ENCODE measurements around the gene INSYN2B. TPM values are rescaled to one million over a fixed set of nuclear protein-coding genes. Genes with fewer than 3 reads are reported as not detected.

Gene INSYN2B
- total RNA-seq, 4 donors from 2014 or later, result not detected

DNA sequence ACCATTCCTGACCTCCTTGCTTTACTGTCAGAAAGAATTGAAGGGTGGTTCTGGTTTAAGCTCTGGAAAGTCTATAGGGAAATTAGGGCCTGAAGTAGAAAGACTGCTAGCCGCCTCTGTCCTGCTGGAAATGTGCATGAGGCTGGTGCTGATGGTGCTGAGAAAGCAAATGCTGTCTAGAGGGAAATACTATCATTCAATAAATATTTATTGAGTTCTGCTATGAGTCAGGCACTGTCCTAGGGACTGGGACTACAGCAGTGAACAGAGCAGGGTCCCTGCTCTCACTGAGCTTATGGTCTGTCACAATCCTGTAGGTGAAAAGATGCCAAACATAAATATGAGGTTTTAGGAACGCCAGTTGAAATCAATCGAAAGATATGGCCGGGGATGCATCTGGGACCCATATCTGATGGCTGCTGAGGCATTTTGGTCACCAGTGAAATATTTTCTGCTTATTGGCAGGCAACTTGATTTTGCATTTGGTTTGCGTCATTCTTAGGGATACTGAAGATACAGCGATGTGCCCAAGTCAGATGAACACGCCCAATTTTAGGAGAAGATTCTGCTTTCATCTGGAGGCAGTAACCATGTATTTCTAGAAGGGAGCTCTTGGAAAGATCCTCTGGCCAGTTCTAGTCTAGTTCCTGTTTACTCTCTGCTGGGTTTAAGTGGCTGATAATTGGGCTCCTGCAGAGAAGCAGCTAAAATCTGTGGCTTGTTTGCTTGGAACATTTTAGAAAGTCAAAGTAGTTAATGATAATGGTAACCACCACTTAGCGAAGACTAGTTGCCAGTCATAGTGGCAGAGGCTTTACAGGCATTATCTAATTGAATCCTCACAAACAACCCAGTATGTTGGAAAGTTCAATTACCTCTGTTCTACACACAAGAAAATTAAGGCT is 73.3 kb downstream of the INSYN2B start:
- Histone ChIP-seq H3K4me1 (no peaks in the 10 kb centered on the region), H3K9me3 (no peaks in the 10 kb centered on the region), H3K36me3 (no peaks in the 10 kb centered on the region), H3K27ac (no peak overlapping the region), H3K27me3 (no peaks in the 10 kb centered on the region), H3K4me3 (no peak overlapping the region)
- 76 to 79% methylated on average over 7 to 8 of the region's 8 CpGs for WGBS, 2 donors (ENCODE audit: low coverage in 1 of 2)
- TF ChIP-seq EP300 (IDR thresholded peaks at IDR 0.05) (no peak), POLR2AphosphoS5 (IDR thresholded peaks at IDR 0.05) (no peak), POLR2A (IDR thresholded peaks at IDR 0.05) (no peak)
- TF ChIP-seq, protein P1, sequence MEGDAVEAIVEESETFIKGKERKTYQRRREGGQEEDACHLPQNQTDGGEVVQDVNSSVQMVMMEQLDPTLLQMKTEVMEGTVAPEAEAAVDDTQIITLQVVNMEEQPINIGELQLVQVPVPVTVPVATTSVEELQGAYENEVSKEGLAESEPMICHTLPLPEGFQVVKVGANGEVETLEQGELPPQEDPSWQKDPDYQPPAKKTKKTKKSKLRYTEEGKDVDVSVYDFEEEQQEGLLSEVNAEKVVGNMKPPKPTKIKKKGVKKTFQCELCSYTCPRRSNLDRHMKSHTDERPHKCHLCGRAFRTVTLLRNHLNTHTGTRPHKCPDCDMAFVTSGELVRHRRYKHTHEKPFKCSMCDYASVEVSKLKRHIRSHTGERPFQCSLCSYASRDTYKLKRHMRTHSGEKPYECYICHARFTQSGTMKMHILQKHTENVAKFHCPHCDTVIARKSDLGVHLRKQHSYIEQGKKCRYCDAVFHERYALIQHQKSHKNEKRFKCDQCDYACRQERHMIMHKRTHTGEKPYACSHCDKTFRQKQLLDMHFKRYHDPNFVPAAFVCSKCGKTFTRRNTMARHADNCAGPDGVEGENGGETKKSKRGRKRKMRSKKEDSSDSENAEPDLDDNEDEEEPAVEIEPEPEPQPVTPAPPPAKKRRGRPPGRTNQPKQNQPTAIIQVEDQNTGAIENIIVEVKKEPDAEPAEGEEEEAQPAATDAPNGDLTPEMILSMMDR (IDR thresholded peaks at IDR 0.05), result no peak
- ATAC-seq, result no peak

DNA sequence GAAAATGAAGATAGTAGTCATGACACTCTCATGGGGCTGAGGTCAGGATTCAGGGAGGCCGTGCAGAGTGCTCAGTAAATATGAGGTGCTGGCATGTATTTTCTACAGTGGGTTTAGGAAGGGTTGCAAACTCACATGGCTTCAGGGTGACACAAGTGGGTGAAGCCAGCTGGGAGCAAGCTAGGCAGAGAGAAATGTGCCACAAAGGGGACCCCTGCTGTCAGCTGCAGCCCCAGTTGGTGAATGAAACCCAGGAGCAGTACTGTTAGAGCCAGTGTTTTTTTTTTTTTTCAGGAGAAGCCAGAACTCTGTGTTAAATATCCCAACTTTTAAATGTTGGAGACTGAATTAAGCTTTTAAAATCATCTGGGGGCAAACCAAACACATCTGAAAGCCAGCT is 75.3 kb downstream of the INSYN2B start:
- 78% methylated on average over 1 of the region's 1 CpG; no CpG with 5 or more reads in 1 of the 2 donors for WGBS, 2 donors (ENCODE audit: low coverage in 1 of 2)
- Histone ChIP-seq H3K36me3 (no peaks in the 10 kb centered on the region), H3K27ac (no peak overlapping the region), H3K4me3 (no peak overlapping the region), H3K4me1 (no peaks in the 10 kb centered on the region), H3K27me3 (no peaks in the 10 kb centered on the region), H3K9me3 (no peaks in the 10 kb centered on the region)
- ATAC-seq, result no peak
- TF ChIP-seq POLR2A (IDR thresholded peaks at IDR 0.05), result no peak
- TF ChIP-seq, protein P1 (IDR thresholded peaks at IDR 0.05), result no peak
- no peak for TF ChIP-seq EP300 (IDR thresholded peaks at IDR 0.05)
- TF ChIP-seq POLR2AphosphoS5 (IDR thresholded peaks at IDR 0.05), result no peak

DNA sequence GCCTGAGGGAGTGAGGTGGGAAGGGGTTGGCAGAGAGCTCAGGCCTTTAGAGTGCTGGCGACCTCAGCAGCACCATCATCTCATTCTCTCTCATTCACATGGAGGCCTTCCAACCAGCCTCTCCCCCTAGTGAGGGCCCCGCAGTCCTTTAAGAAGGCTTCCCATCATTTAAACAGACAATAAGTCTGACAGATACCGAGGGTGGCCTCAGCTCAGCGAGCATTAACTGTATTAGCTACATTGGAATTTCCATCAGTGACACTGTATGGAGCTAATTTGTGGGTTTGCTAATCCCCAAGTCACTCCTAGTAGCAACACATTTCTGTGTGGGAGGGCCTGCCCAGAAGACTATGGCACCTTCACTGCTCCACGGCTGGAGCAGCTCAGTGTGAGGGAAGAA is 75.8 kb downstream of the INSYN2B start:
- no peaks in the 10 kb centered on the region for H3K9me3 ChIP-seq
- H3K27ac ChIP-seq, result no peak overlapping the region
- no peaks in the 10 kb centered on the region for H3K36me3 ChIP-seq
- H3K4me1 ChIP-seq, result no peaks in the 10 kb centered on the region
- no peak for ATAC-seq
- no peak overlapping the region for H3K4me3 ChIP-seq
- TF ChIP-seq EP300 (IDR thresholded peaks at IDR 0.05), result no peak
- no peaks in the 10 kb centered on the region for H3K27me3 ChIP-seq
- 41 to 71% methylated on average over 1 to 3 of the region's 5 CpGs for WGBS, 2 donors (ENCODE audit: low coverage in 1 of 2)

DNA sequence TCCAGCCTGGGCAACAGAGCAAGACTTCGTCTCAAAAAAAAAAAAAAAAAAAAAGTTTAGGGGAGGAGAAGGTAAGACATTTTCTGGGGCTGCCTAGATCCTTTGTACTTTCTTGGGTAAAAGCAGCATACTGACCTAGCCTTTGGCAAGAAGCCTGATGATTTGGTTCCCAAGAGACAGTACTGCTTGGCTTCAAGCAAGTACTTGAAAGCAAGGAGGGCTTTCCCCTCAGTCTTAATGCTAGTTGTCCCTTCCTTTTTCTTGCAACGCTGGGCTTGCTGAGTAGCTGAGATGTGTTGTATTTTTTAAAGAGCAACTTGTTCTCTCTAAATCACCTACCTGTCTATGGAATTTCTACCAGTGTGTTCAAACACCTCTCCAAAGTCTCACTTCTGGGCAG is 76.2 kb downstream of the INSYN2B start:
- Histone ChIP-seq H3K4me1 (no peaks in the 10 kb centered on the region), H3K27ac (no peak overlapping the region), H3K9me3 (no peaks in the 10 kb centered on the region), H3K4me3 (no peak overlapping the region), H3K36me3 (no peaks in the 10 kb centered on the region), H3K27me3 (no peaks in the 10 kb centered on the region)
- no peak for ATAC-seq
- WGBS, 2 donors (ENCODE audit: low coverage in 1 of 2), result 11 to 40% methylated on average over 1 of the region's 2 CpGs
- TF ChIP-seq POLR2A (IDR thresholded peaks at IDR 0.05) (no peak), POLR2AphosphoS5 (IDR thresholded peaks at IDR 0.05) (no peak), EP300 (IDR thresholded peaks at IDR 0.05) (no peak)
- TF ChIP-seq, protein P1 (IDR thresholded peaks at IDR 0.05), result no peak

DNA sequence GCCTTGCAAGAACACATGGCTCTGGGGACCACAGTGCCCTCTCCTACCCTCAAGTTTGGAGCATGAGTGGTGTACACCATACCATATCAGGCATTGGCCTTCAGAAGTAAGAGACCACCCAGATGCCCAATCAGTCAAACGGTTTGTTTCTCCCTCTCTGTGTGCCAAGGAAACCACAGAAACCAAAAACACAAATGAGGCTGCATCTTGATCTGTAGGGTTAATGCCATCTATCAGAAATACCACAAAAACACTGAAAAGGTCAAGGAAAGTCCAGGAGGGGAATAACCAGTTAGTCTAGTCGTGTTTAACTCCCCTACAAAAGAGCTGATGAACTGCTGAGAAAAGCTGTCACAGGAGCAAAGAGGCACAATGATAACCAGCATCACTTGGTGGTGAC is 78.4 kb downstream of the INSYN2B start:
- WGBS, 2 donors (ENCODE audit: low coverage in 1 of 2), result 25 to 60% methylated on average over 1 of the region's 2 CpGs
- no peaks in the 10 kb centered on the region for H3K36me3 ChIP-seq
- H3K27me3 ChIP-seq, result no peaks in the 10 kb centered on the region
- ATAC-seq, result no peak
- no peak overlapping the region for H3K27ac ChIP-seq
- no peak overlapping the region for H3K4me3 ChIP-seq
- TF ChIP-seq, protein P1 (IDR thresholded peaks at IDR 0.05), result no peak
- no peak for TF ChIP-seq POLR2AphosphoS5 (IDR thresholded peaks at IDR 0.05)
- TF ChIP-seq POLR2A (IDR thresholded peaks at IDR 0.05), result no peak
- TF ChIP-seq EP300 (IDR thresholded peaks at IDR 0.05), result no peak
- H3K4me1 ChIP-seq, result no peaks in the 10 kb centered on the region
- no peaks in the 10 kb centered on the region for H3K9me3 ChIP-seq

Data from gastroesophageal sphincter (tissue), 4 donors.